ENCODE measurements around the gene DPM2. TPM values are rescaled to one million over a fixed set of nuclear protein-coding genes. Genes with fewer than 3 reads are reported as not detected.

The DPM2 gene
- total RNA-seq, 1 donor from 2014 or later: 29.2 TPM

GRCh38 chr9:127903557-127904475, 33.8 kb downstream of the DPM2 start:
- Mint-ChIP-seq H3K4me3 (ENCODE audit: unreplicated experiment) (no peak overlapping the region), H3K9me3 (ENCODE audit: unreplicated experiment) (no peaks in the 10 kb centered on the region), H3K27ac (ENCODE audit: unreplicated experiment) (peak overlapping the region; percentile 80), H3K36me3 (ENCODE audit: unreplicated experiment) (no peaks in the 10 kb centered on the region), H3K27me3 (ENCODE audit: unreplicated experiment) (no peaks in the 10 kb centered on the region), H3K4me1 (ENCODE audit: unreplicated experiment) (peaks cover 54% of the 10 kb centered on the region)
- no peak for DNase-seq (ENCODE audit: extremely low spot score, unreplicated experiment)
- TF ChIP-seq CTCF (IDR thresholded peaks at IDR 0.05): no peak

DNA sequence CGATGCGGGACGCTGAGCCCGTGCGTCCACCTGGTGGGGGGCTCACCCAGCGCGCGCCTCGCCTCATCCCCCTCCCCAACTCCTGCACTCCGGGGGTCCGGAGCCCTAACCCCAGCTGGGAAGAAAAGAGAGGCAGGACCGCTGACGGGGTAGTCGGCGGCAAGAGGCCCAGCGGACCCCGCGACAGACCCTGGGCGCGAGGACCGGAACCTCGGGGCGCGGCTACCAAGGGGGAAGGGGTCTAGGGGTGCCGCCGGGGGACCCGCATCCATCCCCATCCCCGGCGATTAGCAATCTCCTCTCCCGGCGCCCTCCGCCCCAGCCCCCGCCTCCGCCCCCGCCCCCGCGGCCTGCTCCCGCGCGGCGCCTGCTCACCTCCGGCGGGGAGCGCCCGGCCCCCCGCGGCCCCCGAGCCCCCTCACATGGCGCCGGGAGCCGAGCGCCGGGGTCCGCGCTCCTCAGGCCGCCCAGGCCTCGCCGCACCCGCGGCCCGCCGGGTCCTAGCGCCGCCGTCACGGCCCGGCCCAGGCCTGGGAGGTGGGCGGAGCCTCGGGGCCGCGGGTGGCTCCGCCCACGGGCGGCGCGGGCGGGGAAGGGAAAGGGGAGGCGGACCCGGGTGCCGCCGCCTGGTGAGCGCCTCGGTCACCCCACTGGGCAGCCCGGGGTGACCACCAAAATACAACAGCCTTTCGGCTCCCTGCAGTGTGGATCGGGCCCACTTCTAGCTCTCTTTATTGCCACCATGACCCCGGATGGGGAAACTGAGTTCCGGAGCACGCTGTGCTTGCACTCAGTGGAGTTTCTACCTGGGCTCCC, 38.3 kb downstream of the DPM2 start, which contains the start of gene ST6GALNAC6:
Gene ST6GALNAC6 (minus strand): TSS at position 476 of the 816 bp plus-strand sequence. CDS start 1,622 bp downstream, outside the sequence.
- TF ChIP-seq CTCF (IDR thresholded peaks at IDR 0.05): no peak
- H3K4me1 Mint-ChIP-seq (ENCODE audit: unreplicated experiment): peaks cover 47% of the 10 kb centered on the region
- no peaks in the 10 kb centered on the region for H3K9me3 Mint-ChIP-seq (ENCODE audit: unreplicated experiment)
- H3K36me3 Mint-ChIP-seq (ENCODE audit: unreplicated experiment): peaks cover 13% of the 10 kb centered on the region
- H3K4me3 Mint-ChIP-seq (ENCODE audit: unreplicated experiment): peak within 1 kb of the TSS; percentile 89
- H3K27me3 Mint-ChIP-seq (ENCODE audit: unreplicated experiment): no peaks in the 10 kb centered on the region
- DNase-seq (ENCODE audit: extremely low spot score, unreplicated experiment): peak; percentile 92
- peak within 1 kb of the TSS; percentile 95 for H3K27ac Mint-ChIP-seq (ENCODE audit: unreplicated experiment)

DNA sequence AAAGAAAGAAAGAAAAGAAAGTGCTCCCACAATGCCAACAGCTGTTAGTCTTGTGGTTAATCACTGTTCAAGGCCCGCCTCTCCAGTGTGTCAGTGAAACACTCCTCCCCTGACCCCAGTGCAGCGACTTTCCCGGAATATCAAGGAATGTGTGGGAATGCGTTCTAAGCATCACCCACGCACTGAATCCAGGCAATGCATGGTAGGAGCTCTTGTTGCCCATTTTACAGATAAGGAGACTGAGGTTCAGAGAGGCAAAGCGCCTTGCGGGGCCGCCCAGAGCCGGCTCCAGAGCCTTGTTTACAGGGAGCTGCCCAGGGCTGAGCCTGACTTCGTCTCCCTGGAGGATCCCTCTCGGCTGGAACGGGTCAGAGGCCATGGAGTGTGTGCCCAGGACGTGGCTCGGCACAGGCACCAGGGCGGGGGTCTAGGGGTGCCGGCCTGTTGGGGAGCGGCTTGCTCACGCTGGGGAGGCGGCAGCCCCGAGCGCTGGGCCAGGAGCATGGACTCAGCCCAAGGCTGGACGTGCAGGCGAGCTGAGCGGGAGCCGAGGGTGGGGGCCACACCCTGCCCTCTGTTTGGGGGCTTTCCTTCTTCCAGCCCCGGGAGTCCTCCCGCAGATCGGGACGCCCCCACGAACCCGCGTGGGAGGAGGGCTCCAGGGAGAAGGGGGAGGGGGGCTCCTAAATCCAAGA, 39.1 kb downstream of the DPM2 start:
- no peaks in the 10 kb centered on the region for H3K27me3 Mint-ChIP-seq (ENCODE audit: unreplicated experiment)
- peak overlapping the region; percentile 89 for H3K4me3 Mint-ChIP-seq (ENCODE audit: unreplicated experiment)
- peak; percentile 83 for DNase-seq (ENCODE audit: extremely low spot score, unreplicated experiment)
- H3K4me1 Mint-ChIP-seq (ENCODE audit: unreplicated experiment): peaks cover 40% of the 10 kb centered on the region
- H3K27ac Mint-ChIP-seq (ENCODE audit: unreplicated experiment): peak overlapping the region; percentile 95
- H3K36me3 Mint-ChIP-seq (ENCODE audit: unreplicated experiment): peaks cover 21% of the 10 kb centered on the region
- no peak for TF ChIP-seq CTCF (IDR thresholded peaks at IDR 0.05)
- no peaks in the 10 kb centered on the region for H3K9me3 Mint-ChIP-seq (ENCODE audit: unreplicated experiment)

DNA sequence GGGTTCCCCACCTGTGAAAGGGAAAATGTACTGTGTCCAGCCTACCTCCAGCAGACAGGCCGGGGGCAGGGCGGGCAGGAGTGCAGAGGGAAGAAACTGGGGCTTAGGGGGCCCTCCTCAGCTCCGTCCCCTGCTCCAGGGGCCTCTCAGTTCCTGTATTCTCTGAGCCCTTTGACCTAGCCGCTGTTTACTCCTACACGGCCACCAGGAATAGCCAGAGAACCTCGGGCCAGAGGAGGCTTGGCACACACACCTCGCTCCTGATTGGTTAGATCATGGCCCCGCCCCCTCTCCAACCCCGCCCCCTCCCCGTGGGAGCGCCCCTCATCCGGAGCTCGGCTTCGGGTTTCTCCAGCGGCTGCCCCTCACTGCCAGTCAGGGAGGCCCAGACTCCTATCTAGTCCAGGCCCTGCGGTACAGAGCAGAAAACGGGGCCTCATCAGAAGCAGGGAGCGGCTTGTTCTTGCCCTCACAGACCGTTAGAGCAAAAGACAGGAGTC, 40.4 kb downstream of the DPM2 start:
- Mint-ChIP-seq H3K4me3 (ENCODE audit: unreplicated experiment) (peak overlapping the region; percentile 89), H3K27me3 (ENCODE audit: unreplicated experiment) (no peaks in the 10 kb centered on the region), H3K4me1 (ENCODE audit: unreplicated experiment) (peaks cover 31% of the 10 kb centered on the region), H3K27ac (ENCODE audit: unreplicated experiment) (peak overlapping the region; percentile 80), H3K36me3 (ENCODE audit: unreplicated experiment) (peaks cover 34% of the 10 kb centered on the region), H3K9me3 (ENCODE audit: unreplicated experiment) (no peaks in the 10 kb centered on the region)
- DNase-seq (ENCODE audit: extremely low spot score, unreplicated experiment): peak; percentile 90
- TF ChIP-seq CTCF (IDR thresholded peaks at IDR 0.05): no peak
